AG09309 (cell line): Measurements from ENCODE around the gene TPM1.

Experiments used
- DNase-seq: peaks from one replicate; pipeline ENCODE4 v3.0.0-alpha.2; 2010; ENCODE audit warnings: low read depth
- H3K4me3 ChIP-seq: 2 replicates; pipeline ENCODE4 v1.5.1; 2011; ENCODE audit warnings: mild to moderate bottlenecking, low read depth, low read length, moderate library complexity; ENCODE audit not compliant: control insufficient read depth
- TF ChIP-seq, protein P1 (sequence below): IDR thresholded peaks from 2 replicates; pipeline ENCODE4 v1.5.1; 2011; ENCODE audit warnings: mild to moderate bottlenecking, low read depth, low read length, inconsistent platforms; ENCODE audit not compliant: insufficient read depth, control insufficient read depth; ENCODE audit errors: missing control alignments

TPM1 gene

DNA sequence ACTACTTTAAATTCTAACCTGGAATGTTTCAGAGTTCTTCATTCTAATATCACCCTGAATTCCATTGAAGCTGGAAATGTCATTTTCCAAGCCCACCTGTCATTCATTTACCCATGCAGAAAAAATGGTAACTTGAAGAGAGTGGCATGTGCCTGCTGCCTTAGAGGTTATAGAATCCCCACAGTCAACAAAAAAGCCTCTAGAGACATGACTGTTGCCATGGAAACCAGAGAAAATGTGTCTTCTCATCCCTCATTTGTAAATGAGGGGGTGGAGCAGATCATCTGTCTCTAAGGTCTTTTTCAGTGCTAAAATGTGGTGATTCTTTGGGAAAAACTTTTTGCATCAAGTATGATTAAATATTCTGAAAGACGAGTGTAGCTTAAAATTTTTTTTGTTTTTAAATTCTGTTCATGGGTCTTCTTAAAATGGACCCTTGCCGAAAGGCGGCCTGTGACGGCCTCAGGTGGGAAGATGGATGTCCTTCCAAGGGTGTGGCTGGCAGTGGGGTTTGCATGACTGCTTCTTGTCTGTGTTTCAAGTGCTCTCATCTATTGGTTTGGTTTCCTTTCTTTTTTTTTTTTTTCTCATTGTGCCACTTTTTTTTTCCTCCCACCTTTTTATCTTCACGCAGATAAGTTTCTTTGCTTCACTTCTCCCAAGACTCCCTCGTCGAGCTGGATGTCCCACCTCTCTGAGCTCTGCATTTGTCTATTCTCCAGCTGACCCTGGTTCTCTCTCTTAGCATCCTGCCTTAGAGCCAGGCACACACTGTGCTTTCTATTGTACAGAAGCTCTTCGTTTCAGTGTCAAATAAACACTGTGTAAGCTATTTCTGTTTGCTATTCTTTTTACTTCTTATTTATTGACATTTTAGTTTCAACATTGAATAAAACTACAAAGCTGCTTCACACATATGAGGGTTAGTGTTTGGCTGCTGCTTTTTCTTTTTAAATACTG is 23.0 kb downstream of the TPM1 start:
- DNase-seq = no peak
- H3K4me3 ChIP-seq = no peak overlapping the region
- TF ChIP-seq, protein P1, sequence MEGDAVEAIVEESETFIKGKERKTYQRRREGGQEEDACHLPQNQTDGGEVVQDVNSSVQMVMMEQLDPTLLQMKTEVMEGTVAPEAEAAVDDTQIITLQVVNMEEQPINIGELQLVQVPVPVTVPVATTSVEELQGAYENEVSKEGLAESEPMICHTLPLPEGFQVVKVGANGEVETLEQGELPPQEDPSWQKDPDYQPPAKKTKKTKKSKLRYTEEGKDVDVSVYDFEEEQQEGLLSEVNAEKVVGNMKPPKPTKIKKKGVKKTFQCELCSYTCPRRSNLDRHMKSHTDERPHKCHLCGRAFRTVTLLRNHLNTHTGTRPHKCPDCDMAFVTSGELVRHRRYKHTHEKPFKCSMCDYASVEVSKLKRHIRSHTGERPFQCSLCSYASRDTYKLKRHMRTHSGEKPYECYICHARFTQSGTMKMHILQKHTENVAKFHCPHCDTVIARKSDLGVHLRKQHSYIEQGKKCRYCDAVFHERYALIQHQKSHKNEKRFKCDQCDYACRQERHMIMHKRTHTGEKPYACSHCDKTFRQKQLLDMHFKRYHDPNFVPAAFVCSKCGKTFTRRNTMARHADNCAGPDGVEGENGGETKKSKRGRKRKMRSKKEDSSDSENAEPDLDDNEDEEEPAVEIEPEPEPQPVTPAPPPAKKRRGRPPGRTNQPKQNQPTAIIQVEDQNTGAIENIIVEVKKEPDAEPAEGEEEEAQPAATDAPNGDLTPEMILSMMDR = no peak

DNA sequence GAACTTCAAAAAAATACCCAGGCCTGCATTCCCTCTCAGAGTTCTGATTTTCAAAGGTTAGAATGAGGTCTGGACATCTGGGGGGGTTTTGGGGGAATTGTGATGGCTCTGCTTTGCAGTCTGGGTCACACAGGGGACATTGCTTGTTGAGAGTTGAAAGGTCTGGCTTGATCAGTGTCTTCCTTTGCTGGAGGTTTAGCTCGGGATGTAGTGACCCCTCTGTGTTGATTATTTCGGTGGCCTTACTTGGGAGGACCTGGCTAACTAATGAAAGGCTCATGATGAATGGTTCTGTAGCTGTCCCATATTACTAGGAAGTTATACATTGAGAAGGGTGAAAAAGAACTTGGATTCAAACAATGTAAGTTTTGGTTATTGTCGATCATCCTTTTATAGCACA is 23.7 kb downstream of the TPM1 start:
- TF ChIP-seq, protein P1 = no peak
- no peak for DNase-seq

DNA sequence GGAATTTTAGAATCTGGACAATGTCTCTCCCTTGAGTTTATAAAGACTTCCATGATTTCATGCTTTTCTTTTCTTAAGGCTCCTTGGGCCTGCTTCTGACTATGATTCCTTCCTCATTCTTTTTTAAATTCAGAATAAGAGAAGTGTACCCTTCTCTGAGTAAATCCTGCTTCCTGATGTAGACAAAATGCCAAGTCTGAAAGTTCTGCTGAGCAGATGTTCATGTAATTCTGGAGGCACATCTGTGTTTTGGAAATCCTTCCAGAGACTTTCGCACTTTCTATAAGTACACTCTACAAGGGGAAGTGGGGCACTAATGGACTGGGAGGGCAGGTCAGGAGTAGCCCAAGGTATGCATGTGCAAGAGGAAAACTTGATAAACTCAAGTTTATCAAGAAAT is 24.8 kb downstream of the TPM1 start:
- TF ChIP-seq, protein P1 = no peak
- no peak for DNase-seq
- no peak overlapping the region for H3K4me3 ChIP-seq

More for the DNA sequence above, 23.7 kb downstream of the TPM1 start:
- H3K4me3 ChIP-seq = no peak overlapping the region

DNA sequence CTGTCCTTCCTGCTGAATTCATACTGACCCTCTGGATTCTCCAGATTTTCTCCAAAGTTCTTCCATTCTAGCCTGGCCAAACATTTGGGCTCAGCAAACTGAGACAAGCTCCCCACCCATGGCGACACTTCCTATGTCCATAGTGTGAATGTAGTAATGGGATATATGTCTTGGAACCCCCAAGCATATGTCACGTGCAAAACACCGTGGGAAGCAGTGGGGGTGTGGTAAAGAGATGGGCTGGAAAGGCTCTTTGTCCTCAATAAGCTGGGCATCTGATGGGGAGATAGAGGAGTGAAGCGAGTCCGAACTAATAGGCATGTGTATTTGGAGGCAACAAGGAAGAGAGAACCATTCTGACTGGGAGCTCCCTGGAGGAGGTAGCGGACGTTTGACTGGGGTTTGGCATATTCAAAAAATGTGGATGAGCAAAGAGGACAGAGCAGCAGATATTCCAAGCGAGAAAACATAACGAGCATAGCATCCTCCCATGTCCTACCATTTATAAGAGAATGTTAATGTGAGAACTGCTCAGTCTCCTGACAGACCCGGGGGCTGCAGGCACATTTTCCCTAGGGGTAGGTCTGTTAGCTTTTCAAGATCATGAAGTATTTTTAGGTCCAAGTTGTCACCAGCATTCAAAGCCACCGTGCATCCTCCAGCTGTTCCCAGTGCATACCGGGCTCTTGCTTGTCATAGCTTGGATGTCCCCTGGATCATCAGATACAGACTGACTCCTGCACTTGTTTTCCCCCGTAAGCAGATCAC is 25.6 kb downstream of the TPM1 start:
- TF ChIP-seq, protein P1 = no peak
- DNase-seq = no peak
- no peak overlapping the region for H3K4me3 ChIP-seq

DNA sequence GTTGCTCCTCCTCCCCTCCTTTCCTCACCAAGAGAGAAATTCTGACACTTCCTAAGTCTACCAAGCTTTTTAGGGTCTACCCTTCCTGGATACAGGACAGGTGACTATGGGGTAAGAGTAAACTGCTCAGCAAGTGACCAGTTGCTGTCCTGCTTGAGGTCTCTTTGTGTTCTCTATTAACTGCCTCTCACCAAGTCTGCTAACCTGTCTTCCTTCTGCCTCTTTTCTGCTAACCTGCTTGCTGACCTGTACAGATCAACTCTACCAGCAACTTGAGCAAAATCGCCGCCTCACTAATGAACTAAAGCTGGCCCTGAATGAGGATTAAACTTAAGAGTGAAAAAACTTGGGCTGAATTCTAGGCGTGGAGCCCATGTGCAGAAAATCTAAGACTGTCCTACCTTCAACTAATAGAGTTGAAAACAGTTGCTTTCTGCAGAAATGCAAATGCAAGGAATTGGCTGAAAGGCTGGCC is 27.1 kb downstream of the TPM1 start:
- H3K4me3 ChIP-seq = no peak overlapping the region
- no peak for DNase-seq
- TF ChIP-seq, protein P1 = no peak

DNA sequence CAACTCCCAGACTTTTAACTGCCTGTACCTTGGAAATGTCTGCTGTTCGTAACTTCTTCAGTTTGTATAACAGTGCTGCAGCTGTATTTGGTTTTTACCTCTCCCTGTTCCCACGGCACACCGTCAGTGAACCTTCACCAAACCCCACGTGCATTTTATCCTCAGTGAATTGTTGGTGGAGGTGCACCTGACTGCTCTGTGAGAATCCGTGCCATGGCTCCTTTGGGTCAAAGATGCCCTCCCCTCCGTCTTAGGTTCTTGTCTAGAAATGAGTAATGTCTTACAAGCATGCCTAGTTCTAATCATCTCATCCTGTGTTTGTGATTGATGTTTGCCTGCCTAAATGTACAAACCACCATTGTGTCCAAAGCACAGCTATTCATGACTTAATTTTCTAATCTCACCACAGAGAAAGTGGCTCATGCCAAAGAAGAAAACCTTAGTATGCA is 28.2 kb downstream of the TPM1 start:
- TF ChIP-seq, protein P1 = no peak
- no peak for DNase-seq

More for the DNA sequence above, 28.2 kb downstream of the TPM1 start:
- H3K4me3 ChIP-seq = no peak overlapping the region
